Measurements from ENCODE around the gene CTNND2.

CTNND2 gene

DNA sequence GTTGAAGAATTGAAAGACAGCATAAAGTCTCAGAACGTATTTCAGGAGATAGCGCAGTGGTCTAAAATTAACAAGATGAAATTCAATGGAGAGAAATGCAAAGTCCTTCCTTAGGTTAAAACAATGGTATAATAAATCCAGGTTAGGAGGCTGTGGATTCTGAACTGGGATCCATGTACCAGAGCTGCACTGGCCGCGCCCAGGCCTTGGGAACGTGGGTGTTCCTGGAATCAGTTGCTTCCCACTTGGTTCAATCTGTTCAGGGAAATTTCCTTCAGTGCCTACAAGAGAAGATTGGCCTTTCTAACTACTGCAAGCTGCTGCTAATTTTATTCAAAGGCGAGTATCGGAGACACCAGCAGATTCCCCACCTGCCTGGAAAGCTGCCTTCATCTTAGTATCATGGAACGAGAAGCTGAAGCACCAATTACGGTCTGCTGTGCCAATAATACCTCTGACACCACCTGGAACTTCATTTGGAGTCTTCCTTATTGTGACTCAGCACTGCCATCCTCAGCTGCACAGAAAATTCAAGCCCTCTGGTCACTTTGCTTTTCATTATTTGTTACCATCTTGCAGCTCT, 14.3 kb upstream of the CTNND2 start:
- no peak overlapping the region for H3K27ac ChIP-seq
- TF ChIP-seq, protein P1, sequence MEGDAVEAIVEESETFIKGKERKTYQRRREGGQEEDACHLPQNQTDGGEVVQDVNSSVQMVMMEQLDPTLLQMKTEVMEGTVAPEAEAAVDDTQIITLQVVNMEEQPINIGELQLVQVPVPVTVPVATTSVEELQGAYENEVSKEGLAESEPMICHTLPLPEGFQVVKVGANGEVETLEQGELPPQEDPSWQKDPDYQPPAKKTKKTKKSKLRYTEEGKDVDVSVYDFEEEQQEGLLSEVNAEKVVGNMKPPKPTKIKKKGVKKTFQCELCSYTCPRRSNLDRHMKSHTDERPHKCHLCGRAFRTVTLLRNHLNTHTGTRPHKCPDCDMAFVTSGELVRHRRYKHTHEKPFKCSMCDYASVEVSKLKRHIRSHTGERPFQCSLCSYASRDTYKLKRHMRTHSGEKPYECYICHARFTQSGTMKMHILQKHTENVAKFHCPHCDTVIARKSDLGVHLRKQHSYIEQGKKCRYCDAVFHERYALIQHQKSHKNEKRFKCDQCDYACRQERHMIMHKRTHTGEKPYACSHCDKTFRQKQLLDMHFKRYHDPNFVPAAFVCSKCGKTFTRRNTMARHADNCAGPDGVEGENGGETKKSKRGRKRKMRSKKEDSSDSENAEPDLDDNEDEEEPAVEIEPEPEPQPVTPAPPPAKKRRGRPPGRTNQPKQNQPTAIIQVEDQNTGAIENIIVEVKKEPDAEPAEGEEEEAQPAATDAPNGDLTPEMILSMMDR (conservative IDR thresholded peaks at IDR 0.05), result no peak
- no peak for TF ChIP-seq ZFX (IDR thresholded peaks at IDR 0.05)

DNA sequence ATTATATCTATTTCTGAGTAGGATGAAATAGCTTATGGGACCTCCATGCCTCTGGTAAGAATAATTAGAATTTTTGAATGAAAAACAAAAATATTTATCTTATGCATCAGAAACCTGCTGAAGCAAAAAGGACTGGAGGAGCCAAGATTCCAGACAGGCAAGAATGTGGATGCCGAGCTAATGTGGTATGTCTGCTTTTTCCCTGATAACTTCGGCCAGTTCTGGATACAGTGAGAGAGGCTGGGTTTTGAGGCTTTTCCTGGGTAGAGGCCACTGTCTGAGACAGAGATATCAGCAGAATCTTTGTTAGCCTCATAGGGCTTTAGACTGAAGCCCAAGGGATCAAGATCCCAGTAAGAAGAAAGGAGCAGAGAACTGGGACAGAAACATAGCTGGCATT, 5.2 kb upstream of the CTNND2 start:
- TF ChIP-seq, protein P1 (conservative IDR thresholded peaks at IDR 0.05), result no peak
- TF ChIP-seq ZFX (IDR thresholded peaks at IDR 0.05), result no peak
- no peak overlapping the region for H3K27ac ChIP-seq

DNA sequence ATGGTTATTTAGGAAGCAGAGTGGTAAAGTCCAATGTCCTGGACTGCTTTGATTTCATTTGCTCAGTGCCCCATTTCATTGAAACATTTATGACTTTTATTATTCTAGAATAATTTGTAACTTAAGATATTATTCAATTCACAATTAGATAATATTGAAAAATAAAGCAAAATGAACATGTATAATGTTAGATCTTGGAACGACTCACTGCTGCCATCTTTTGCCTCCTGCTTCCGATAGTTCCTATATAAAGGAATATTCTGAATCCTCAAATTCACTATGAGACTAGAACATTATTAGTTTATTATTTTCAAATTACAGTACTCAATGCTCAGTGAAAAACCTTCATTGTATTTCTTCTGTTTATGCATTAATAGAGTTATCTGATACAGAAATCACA, 2.3 kb upstream of the CTNND2 start:
- H3K27ac ChIP-seq, result no peak overlapping the region
- TF ChIP-seq, protein P1 (conservative IDR thresholded peaks at IDR 0.05), result peak; percentile 45
- TF ChIP-seq ZFX (IDR thresholded peaks at IDR 0.05), result no peak

DNA sequence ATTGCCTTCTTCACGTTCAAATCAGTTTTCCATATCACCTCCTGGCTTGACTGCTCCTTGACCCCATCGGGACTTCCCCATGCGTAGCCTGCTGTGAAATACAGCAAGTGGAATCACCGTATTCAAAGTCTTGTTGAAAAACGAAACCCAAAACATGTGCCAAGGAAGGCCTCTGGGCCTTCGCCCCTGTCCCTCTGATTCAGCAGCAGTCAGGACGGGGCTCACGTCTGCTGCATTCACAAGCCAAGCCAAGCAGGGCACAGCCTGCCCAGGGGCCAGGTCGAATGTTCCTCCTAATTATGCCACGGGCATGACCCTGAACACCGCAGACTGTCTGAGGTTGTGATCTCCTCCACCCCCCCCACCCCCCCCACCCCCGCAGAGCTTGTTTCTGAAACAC, 960 bp upstream of the CTNND2 start:
- no peak for TF ChIP-seq ZFX (IDR thresholded peaks at IDR 0.05)
- TF ChIP-seq, protein P1 (conservative IDR thresholded peaks at IDR 0.05), result no peak
- no peak overlapping the region for H3K27ac ChIP-seq

DNA sequence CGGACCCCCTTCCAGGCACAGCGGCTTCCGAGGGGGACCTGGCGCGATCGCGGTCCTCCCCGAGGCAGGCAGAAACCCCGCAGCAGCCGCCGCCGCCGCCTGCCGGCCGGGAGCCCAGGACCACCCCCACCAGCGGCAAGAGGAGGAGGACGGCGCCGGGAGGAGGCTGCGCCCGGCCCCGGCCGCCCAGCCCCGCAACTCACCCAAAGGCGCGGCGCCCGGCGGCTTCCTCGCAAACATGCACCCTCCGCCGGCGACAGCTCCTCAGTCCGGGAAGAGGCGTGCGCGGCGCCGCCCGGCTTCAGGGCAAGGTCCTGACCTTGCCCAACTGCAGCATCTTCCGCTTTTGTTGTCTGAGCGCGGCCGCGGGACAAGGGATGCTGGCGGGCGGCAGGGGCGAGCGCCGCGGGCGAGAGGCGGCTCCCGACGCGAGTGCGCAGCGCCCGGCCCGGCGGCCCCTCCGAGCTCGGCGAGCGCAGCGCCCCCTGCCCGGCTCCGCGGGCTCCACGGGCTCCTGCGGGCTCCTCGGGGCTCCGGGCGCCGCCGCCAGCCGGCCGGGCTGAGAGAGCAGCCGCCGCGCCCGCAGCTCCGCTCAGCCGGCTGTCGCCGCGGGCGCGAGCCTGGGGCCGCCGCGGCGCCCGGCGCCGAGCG, 507 bp downstream of the CTNND2 start:
- no peak overlapping the region for H3K27ac ChIP-seq
- TF ChIP-seq, protein P1 (conservative IDR thresholded peaks at IDR 0.05), result peak; percentile 51
- no peak for TF ChIP-seq ZFX (IDR thresholded peaks at IDR 0.05)

DNA sequence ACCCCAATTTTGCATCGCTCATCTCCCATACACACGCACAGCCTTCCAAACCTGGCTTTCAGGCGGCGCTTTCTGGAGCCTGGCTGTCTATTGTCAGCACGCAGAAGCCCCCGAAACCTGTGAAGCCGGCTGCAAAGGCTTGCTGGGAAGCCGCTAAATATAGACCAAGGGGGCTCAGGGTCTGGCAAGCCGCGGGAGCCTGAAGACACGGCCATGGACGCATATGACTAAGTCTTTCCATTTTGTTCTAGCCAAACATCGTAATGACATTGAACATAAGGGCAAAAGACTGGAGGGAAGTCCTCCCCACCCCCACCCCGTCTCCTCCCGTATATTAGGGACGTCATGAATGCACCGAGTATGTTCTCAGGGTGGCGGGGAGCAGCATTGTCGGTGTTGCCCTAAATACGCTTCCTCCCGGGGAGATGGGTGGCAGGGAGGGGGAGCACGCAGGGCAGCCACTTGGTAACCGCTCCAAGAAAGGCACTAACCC, 1.1 kb downstream of the CTNND2 start:
- TF ChIP-seq ZFX (IDR thresholded peaks at IDR 0.05), result no peak
- TF ChIP-seq, protein P1 (conservative IDR thresholded peaks at IDR 0.05), result no peak
- no peak overlapping the region for H3K27ac ChIP-seq

DNA sequence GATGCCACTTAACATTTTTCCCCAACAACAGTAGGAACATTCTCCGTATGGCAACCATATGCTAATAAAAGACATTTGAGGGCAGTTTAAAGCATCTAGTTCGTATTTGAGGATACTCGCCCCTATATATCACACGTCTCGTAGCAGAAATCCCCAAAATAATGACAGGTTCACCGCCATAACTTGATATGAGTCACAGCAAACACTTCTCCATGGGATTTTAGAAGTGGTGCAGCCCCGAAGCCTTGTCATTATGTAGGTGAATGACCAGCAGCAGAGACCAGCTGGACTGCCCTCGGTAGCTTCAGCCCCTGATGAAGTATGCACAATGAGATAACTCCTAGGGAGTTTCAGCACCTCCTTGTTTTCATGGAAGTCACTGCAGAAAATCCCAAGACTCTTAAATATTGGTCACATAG, 2.0 kb downstream of the CTNND2 start:
- TF ChIP-seq ZFX (IDR thresholded peaks at IDR 0.05), result no peak
- TF ChIP-seq, protein P1 (conservative IDR thresholded peaks at IDR 0.05), result no peak
- no peak overlapping the region for H3K27ac ChIP-seq

All from C4-2B (cell line).